GM21447 (cell line): ENCODE data around the gene TSPAN5.

Experiments used
- ATAC-seq: cut with Tn5 transposase; IDR thresholded peaks from one replicate; pipeline ENCODE4 v1.9.1; 2021; ENCODE audit not compliant: unreplicated experiment

Gene TSPAN5

DNA sequence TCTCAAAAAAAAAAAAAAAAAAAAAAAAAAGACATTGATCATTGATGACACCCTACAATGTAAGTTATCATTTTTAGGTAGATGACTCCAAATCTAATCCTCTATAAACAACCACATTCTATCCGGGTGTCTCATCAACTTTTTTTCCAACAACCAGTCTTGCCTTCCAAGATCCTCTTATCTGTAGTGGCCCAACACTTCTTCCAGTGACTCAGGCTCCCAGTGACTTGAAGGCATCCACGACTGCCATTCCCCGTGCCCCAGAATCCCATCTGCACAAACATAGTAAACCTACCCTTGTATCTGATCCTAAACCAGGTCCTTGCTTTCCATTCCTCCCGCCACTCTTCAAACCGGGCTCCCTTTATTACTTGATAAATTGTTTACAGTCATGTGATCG lies 15.6 kb upstream of the TSPAN5 start:
- no peak for ATAC-seq

DNA sequence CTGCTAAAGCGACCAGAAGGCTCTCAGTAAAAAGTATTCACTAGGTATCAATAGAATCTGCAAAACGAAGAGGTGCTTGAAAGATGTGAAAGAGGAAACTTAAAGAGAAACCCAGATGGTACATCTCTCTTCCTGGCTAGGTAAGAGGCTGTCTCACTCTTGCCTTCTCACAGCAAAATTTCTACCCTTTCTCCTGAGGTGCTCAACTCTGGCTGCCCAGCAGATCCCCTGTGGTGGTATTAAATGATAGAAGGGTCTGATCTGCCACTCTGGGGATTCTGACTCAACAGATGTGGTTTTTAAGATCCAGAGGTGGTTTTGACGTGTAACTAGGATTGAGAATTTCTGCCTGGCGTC lies 14.9 kb upstream of the TSPAN5 start:
- ATAC-seq = no peak

DNA sequence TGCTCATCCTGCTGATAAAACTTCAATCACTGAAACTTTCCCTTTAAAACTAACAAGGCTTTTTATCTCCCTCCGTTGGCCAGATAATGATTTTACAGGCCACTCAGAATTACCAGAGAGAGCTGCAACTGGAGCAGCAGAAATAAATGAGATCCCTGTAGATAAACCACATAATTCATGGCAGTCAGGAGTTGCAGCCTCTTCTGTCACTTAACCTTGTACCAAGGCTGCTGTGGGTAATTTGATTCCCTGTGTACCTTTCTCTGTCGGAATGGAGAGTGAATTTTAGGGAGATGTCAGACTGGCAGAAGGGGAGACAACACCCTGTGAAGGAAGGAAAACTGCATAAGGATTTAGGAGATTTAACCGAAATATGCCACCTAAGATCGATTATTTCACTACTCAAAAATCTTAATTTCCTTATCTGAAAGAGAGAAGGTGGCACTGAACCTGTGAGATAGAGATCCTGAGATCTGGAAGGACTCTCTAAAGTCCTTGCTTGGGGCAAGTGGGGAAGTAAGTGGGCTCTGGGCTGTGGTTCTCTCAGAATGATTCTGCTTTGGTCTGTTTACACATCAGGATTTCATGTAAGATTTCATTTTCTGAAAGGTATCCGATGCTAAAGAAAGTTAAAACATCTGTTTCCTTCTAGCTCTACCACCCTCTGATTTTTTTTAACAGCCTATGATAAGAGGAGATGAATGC lies 14.3 kb upstream of the TSPAN5 start:
- no peak for ATAC-seq

DNA sequence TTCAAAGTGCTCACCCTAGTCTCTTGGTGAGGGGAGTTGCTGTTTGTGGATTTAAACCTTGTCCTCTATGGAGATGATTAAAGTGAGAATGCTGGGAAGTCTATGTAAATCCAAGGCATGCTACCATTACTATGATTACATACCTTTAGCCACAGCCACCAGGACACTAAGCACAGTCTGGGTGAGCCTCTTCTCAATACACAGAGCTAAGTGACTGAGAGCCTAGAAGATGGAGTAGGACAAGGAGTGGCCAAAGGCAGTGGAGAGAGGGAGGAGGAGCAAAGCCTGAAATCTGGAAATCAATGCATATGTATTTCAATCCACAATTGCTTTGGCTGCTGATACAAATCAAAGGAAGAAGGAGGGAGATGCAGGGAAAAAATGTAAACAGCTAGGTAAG lies 12.7 kb upstream of the TSPAN5 start:
- ATAC-seq = no peak

DNA sequence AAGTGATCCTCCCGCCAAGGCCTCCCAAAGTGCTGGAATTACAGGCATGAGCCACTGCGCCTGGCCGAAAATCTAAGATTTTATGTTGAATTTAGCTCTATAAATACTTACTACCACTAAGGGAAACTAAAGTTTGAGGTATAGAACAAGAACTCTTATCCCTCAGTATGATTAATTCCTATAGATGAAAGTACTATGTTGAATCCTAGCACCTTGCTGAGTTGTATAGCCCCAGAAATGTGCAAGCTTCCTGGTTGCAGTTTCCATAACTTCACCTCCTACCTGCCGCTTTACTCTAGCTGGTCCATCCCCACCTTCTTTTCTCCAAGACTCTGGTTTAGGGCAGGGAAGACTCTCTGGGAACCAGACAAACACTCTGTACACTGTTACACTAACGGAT lies 11.8 kb upstream of the TSPAN5 start:
- no peak for ATAC-seq

DNA sequence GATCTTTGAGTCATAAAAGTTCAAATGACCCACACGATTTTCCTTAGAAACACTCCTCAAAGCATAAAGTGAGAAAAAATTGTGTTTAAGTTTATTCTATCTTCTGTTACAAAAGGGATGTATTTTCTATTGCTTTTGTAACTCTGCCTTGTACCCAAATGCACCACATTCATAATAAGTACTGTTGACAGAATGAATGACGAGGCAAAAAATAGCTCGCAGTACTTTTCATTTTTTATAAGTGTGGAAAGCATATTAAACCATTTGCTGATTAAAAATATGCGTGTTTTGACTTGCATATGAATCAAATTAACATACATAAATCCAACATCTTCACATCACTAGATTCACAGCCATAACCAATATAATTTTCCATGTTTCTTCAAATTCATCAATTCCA lies 11.2 kb upstream of the TSPAN5 start:
- no peak for ATAC-seq

DNA sequence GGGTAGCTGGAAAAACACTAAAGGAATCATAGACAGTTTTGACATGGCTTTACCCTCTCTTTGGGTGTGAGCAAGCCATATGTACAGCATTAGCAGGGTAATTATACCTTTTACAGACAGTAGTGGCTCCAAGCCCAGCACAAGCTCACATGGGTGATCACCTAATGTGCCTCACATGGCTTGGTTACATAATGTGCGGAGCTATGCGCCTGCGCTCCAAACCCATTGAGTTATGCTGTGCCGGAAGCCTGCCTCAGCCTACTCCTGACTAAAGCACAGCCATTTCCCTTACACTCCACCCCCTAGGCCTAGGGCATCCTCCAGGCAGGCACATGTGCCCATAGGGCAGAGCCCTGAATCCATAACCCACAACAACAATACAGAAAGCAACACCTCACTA lies 6.5 kb upstream of the TSPAN5 start:
- no peak for ATAC-seq

DNA sequence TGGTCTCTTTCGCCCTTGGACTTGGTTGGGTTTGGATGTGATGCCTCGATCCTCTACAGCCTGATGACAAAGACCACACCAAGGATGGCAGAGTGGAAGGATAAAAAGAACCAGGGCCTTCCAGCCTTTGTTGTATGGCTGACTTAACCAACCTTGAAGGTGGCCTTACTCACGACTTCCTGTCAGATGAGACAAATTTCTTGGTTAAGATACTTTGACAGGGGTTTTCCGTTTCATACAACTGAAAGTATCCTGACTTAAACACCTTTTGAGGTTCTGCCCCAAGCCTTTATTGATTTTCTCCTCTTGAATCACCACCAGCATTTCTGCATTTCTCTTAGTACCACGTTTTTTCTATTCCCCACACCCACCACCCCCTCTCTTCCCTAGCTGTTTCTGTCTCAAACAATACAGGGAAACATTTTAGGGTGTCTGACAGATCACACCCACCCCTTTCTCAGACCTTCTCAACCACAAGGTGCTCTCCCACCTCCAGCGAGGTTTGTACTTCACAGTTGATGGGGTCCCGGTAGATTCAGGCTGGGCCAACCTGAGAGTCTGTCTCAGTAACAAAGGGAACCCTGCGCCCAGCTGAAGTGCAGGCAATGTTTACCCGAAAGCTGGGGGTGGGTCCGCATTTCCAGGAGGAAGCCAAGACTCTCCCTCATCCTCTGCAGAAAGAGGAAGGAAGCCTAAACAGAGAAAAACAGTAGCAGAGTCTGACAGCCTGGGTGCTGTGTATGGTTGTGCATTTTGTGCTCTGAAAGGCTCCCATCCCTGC lies 5.0 kb upstream of the TSPAN5 start:
- ATAC-seq = peak; percentile 78

DNA sequence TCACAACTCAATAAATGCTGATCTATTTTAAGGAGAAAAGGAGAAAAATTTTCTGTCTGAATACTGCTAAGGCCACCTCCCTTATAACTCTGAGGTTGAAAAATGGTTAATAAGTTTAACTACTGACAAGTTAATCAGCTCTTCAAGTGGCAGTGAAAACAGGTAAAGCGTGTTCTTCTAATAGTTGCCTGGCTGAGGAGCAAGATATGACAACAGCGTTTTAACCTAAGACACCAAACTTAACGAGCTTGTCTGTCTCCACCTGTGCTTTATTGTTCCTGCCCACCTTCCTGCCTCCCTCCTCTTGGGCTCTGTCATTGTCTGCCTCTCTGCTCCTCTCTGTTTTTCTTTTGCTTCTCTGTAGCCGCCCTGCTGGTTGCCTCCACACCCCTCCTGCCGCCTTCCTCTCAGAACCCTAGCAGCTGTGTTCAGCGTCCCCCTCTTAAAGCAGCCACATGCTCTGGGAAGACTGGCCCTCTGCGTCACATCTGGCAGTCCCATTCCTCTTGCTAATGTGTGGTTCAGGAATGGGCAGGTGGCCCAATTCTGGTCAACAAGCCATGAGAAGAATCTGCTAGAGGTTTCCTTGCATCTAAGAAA lies 4.3 kb upstream of the TSPAN5 start:
- ATAC-seq = peak; percentile 2

DNA sequence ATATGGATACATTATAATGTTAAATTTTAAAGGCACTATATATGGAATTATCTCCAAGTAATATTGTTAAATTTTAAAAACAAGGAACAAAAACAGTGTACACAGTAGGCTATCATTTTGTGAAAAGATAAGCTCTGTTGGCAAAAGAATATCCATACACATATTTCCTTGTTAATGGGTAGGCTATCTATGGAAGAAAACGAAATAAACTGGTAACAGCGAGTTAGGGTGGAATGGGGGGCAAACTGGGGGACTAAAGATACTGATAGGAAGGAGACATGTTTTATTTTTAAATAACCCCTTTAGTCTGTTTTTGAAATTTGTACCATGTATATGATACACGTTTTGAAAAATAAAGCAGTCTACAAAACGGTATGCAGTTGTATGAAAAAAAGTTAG lies 3.6 kb upstream of the TSPAN5 start:
- ATAC-seq = no peak

DNA sequence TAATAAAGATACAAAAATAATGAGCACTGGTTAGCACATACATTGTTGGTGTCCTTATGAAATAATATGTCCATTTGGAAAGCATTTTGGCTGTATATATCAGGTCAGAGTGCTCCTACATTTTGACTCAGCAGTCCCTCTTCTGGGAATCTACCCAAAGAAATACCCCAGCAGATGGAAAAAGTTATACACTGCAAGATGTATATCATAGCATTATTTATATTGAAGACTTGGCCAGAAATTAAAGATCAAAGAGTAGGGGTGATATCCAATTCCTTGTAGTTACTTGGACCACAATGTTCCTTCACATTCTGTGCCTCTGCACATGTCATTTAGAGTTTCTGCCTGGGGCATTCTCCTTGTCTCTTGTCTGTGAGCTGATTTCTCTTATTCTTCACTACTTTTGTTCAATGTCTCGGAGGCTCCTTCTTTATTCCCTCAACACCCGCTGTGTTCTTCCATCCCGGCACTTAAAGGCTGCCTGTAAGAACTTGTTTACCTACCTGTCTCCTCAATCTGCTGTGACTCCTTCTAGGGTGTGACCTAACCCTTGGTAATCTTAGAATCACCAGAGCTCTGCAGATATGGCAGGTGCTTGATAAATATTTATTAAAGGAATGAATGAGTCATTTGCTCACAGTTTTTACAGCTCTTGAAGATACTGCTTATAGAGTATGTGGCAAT lies 3.1 kb upstream of the TSPAN5 start:
- no peak for ATAC-seq

DNA sequence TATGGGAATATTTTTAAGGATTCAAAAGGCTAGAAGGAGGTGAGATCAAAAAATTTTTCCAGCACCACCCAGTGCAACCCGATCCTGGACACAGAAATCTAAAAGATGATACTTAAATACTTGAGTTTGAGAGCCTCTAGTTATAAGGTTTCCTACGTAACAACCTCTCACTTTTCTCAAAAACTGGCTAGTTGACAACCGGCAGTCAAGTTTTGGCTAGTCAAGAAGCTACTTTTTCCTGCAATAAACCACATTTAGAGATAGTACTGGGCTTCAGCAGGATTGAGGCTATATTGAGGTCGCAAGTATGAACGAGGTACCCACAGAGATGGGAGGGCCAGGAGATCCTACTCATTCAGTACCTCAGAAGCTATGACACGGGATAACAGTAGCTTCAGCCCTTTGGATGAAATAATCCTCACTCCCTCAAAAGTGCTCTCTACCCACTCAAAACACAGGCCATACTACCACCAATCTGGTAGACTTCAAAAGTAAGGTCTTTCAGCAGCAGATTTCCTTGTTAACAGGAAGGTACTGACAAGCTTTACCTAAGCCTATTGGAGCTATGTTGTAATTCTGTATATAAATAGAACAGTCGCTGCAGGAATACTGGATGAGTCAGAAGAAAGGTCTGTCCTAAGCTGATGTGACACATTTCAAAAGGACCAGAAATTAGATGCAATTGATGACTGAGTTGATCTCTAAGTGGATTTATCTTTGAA lies 1.5 kb upstream of the TSPAN5 start:
- no peak for ATAC-seq

DNA sequence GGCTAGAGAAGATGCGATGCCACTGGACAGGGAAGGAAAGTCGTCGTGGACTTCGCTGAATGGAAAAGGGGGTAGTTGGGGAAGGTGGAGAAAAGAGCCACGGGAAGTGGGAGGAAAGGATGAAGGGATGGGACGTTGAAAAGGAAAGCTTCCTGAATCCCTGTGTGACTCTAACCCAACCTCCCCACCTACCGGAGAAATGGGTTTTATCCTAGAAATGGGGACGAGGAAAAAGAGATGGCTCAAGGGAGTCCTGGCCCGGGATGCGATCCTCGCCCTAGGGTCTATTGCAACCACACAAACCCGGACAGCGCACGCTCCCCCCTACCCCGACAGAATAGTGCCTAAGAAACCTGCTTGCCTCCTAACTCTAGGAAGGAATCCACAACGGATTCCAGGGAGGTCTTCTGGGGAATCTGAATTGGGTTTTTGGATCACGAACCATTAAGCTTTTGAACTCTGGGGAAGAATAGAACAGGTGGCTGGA lies 738 bp upstream of the TSPAN5 start:
- ATAC-seq = no peak

DNA sequence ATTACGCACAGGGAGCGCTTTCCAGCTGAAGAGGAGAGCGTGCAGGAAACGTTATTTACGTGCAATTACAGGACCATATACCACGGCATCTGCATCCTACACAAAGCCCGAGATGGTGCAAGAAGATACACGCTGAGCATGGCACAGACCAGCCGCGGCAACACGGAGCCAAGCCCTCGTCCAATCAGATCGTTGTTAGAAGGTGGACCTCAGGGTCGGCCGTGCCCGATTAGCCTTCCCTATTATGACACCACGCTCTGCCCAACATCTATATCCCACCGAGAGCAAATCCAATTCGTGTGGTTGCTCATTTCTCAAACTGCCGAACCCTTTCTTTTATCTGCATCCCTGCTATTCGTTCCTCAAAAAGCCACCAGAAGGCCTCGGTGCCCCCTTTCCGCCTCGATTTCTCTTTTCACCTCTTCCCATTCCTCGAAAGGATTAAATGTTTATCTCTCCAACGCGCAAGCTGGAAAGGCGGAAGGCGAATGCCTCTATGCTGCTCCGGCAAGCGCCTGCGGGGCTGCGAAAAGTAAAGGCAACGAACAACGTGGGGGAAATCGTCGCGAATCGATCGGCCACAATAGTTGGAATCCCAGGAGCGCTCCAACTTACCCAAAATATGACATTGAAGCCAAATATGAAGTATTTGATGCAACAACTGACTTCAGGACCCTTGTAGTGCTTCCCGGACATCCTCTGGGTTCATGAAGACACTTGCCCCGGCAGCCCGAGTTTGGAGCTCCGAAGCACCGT lies 702 bp downstream of the TSPAN5 start:
- peak; percentile 5 for ATAC-seq

DNA sequence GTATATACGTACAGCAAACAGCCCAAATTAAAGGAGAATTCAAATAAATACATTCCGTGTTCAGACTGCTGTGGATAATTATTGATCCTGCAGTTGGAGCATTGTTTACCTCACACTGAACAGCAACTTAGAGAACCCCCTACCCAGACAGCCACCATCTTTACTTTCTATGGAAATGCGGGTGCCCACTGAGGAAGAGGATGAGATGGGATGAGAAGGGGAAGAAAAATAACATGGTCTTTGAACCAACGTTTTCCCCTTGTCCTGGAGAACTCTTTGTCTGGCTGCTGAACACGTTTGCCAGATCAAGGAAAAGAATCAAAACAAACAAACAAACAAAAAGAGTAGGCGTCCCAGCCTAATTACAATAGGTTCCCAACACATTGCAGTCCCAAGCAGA lies 1.5 kb downstream of the TSPAN5 start:
- ATAC-seq = no peak

DNA sequence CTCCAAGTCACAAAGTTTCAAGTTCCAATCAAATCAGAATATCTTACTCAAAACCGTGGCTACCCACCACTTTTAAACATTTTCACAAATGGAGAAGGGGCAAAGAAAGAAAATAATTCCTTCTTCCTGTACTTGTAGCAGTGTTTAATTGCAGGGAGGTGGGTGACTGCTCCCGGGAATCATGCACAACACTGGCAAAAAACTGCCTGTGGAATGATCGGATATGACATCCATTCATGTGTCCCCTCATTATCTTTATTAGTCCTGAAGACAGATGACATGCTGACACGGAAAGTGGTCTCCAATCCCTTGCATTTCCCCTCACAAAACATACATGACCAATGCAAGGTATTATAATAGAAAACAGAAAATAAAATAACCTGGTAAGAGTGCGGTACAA lies 2.0 kb downstream of the TSPAN5 start:
- ATAC-seq = no peak

DNA sequence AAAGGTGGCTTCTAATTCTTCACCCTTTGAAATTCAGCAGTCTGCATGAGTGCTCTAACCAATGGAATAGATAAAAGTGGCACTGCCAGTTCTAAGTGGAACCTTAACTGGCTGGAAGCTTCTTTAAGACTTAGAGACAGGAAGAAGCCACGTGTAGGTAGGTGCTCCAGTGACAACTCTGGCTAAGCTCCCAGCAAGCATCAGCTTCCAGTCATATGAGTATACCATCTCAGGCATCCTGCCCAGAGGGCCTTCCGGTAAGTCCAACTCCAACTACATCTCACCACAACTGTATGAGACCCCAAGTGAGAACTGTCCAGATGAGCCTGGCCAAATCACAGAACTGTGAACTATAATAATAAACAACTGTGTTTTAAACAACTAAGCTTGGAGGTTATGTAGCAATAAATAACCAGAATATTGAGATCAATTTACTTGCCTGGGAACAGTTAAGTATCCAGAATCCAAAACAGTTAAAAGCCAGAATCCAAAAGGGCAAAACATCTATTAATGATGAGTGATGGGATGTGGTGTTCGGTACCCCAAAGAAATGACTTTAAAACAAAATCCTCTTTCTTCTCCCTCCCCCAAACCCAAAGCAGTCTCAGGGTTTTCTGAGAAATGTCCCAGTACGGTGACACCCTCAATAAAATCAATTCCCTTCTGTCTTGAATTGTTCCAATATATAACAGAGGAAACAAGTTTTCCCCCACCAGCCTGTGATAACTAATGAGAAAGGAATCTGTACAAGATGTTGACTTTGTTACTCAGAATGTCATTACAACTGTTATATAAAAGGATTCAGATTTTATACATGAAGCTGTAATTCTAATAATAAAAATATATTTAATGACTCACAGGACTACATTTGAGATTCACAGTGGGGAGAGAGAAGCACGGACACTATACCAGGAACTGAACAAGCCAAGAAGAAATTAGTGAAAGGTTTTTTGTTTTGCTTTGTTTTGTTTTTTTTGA lies 4.2 kb downstream of the TSPAN5 start:
- ATAC-seq = no peak

DNA sequence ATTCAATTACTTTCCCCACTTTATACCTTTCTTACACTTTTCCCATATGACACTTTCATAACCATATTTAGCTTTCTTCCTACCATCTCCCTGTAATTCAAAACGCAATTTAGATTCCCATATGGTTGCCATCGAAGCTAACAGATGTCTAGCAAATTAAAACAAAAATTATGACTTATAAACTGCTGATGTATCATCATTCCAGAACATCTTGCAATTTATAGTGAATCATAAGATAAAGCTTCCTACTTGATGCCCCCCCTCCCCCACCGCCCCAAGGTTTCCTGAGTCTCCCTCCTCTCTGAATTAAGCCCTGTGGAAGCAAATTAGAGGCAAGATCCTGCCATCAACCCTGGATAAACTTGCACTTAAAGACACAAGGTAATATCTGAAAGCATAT lies 5.4 kb downstream of the TSPAN5 start:
- ATAC-seq = no peak

DNA sequence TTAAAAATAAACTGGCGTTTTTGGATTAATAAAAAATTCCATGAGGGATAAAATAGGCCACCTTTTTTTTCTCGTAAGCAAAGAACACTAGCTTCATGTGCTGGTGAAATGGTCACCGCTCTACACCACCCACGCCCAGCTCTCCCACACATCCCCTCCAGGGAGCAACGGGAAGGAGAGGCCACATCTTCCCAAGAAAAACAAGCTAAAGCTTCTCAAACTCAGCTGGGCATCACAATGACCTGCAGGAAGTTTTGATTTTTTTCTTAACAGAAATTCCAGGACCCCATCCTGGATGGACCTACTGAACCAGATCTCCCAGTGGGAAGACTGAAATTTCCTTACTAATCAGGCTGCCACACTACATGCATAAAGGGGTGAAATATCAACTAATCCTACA lies 9.8 kb downstream of the TSPAN5 start:
- ATAC-seq = no peak
